ENCODE results near the gene CUL1.

DNA sequence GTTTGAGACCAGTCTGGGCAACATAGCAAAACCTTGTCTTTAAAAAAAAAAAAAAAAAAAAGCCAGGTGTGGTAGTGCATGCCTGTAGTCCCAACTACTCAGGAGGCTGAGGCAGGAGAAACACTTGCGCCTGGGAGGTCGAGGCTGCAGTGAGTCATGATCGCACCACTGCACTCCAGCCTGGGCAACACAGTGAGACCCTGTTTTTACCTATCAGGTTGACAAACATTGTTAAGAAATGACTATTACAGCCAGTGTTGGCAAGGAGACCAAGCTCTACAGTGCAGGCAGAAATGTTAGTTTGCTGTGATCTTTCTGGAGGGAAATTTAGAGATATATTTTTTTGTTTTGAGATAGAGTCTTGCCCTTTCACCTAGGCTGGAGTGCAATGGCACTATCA lies 37.3 kb downstream of the CUL1 start:
- TF ChIP-seq CTCF (IDR thresholded peaks at IDR 0.05) (no peak), POLR2A (IDR thresholded peaks at IDR 0.05) (no peak)
